ENCODE results near the gene TFF1. TPM values are rescaled to one million over a fixed set of nuclear protein-coding genes. Genes with fewer than 3 reads are reported as not detected.

Gene TFF1
- total and polyA plus RNA-seq, 4 experiments from 2014 or later = not detected

- peaks cover 7% of the 10 kb centered on the region for H3K4me1 ChIP-seq (ENCODE audit: insufficient read depth, low read length)
- no peaks in the 10 kb centered on the region for H3K36me3 ChIP-seq (ENCODE audit: insufficient read depth, low read length)
- H3K27me3 ChIP-seq (ENCODE audit: insufficient read depth, low read length) = no peaks in the 10 kb centered on the region
- Mint-ChIP-seq H3K27ac (no peak overlapping the region), H3K36me3 (no peaks in the 10 kb centered on the region), H3K9me3 (no peaks in the 10 kb centered on the region), H3K4me1 (peaks cover 2 to 13% (median 3%) of the 10 kb centered on the region in 4 donors), H3K4me3 (no peak overlapping the region), H3K27me3 (peaks cover 0 to under 1% of the 10 kb centered on the region in 2 donors)
- H3K4me3 ChIP-seq (ENCODE audit: low read length in 2 of 2) = no peak overlapping the region
- no peak for DNase-seq
- intact Hi-C loops (cut with micrococcal nuclease) = no loop called here
- H3K9me3 ChIP-seq (ENCODE audit: control insufficient read depth in 1 of 2, low read length in 2 of 2) = no peaks in the 10 kb centered on the region
- POLR2A ChIA-PET (ENCODE audit: partially characterized antibody) = no interaction called here
- CTCF ChIA-PET (ENCODE audit: partially characterized antibody) = no interaction called here
- H3K27ac ChIP-seq (ENCODE audit: low read depth, low read length) = no peak overlapping the region
These were observed 51.6 kb downstream of the TFF1 start for GRCh38 chr21:42314616-42315295.

DNA sequence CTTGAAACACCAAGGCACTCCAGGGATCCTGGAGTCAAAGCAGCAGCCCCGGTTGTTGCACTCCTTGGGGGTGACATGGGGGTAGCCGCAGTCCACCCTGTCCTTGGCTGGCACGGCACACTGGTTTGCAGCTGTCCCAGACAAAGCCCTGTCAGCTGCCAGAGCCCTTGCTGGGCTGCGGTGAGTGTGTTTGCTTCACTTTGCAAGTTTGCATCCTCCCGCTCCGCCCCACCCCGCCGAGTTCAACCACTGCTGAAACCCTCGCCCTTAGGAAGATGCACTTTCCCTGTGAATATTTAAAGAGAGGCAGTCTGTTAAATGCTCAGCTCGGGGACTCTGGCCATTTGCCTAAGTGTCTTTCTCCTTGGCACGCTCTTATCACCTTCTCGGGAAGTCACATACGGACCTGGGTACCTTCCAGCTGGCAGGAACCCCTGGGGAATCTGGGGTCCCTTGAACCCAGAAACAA is 52.8 kb downstream of the TFF1 start:
- CTCF ChIA-PET (ENCODE audit: partially characterized antibody) = no interaction called here
- Mint-ChIP-seq H3K4me1 (peaks cover 0 to 10% (median 5%) of the 10 kb centered on the region in 4 donors), H3K36me3 (no peaks in the 10 kb centered on the region), H3K4me3 (no peak overlapping the region), H3K27me3 (peaks cover 0 to 5% of the 10 kb centered on the region in 2 donors), H3K27ac (no peak overlapping the region), H3K9me3 (no peaks in the 10 kb centered on the region)
- DNase-seq = no peak
- Histone ChIP-seq H3K27ac (ENCODE audit: low read depth, low read length) (no peak overlapping the region), H3K27me3 (ENCODE audit: insufficient read depth, low read length) (no peaks in the 10 kb centered on the region), H3K36me3 (ENCODE audit: insufficient read depth, low read length) (no peaks in the 10 kb centered on the region), H3K4me1 (ENCODE audit: insufficient read depth, low read length) (peaks cover 8% of the 10 kb centered on the region), H3K4me3 (ENCODE audit: low read length in 2 of 2) (no peak overlapping the region), H3K9me3 (ENCODE audit: control insufficient read depth in 1 of 2, low read length in 2 of 2) (no peaks in the 10 kb centered on the region)
- POLR2A ChIA-PET (ENCODE audit: partially characterized antibody) = no interaction called here
- intact Hi-C loops (cut with micrococcal nuclease) = no loop called here

DNA sequence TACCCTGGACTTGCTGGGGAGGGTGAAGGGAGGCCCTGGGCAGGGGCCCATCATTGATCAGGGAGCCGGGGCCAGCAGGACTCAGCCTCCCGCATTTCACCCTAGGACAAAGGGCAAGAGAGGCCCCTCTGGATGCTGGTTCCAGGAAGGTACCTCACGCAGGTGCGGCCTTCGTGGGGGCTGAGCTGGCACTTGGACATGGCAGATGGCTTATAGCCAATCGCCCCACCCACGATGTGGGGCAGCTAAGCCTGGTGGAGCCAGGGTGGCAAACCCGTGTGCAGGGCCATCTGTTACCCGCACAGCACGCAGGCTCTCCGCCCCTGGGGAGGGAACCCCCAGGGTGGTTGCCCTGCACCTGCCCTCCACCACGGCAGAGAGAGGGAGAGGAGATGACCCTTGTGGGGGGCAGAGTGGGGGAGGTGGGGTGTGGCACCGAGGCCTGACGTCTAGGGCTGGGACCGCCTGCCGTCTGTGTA is 53.7 kb downstream of the TFF1 start:
- H3K4me3 ChIP-seq (ENCODE audit: low read length in 2 of 2) = no peak overlapping the region
- peaks cover 0 to 8% (median 5%) of the 10 kb centered on the region in 4 donors for H3K4me1 Mint-ChIP-seq
- H3K4me1 ChIP-seq (ENCODE audit: insufficient read depth, low read length) = peaks cover 8% of the 10 kb centered on the region
- intact Hi-C loops (cut with micrococcal nuclease) = no loop called here
- no peaks in the 10 kb centered on the region for H3K9me3 ChIP-seq (ENCODE audit: control insufficient read depth in 1 of 2, low read length in 2 of 2)
- H3K9me3 Mint-ChIP-seq = no peaks in the 10 kb centered on the region
- H3K4me3 Mint-ChIP-seq = no peak overlapping the region
- H3K36me3 ChIP-seq (ENCODE audit: insufficient read depth, low read length) = no peaks in the 10 kb centered on the region
- H3K27ac ChIP-seq (ENCODE audit: low read depth, low read length) = no peak overlapping the region
- no peak overlapping the region for H3K27ac Mint-ChIP-seq
- DNase-seq = no peak
- ChIA-PET POLR2A (ENCODE audit: partially characterized antibody) (no interaction called here), CTCF (ENCODE audit: partially characterized antibody) (no interaction called here)
- no peaks in the 10 kb centered on the region for H3K27me3 ChIP-seq (ENCODE audit: insufficient read depth, low read length)
- peaks cover 0 to 5% of the 10 kb centered on the region in 2 donors for H3K27me3 Mint-ChIP-seq
- H3K36me3 Mint-ChIP-seq = no peaks in the 10 kb centered on the region

Other genes starting within 250 kb of the TFF1 start
- gene ABCG1, start 147.4 kb downstream of the TFF1 start, total RNA-seq = 1 to 10 TPM; 1.5 to 2.0 TPM
- 10 to 100 TPM; 17.0 to 19.6 TPM for gene ABCG1, start 147.4 kb downstream of the TFF1 start, polyA plus RNA-seq
- gene TFF3, start 51.1 kb downstream of the TFF1 start, total RNA-seq = not detected
- not detected for gene TFF3, start 51.1 kb downstream of the TFF1 start, polyA plus RNA-seq
- gene TFF2, start 15.5 kb downstream of the TFF1 start, total RNA-seq = not detected
- not detected for gene TFF2, start 15.5 kb downstream of the TFF1 start, polyA plus RNA-seq
- 1 to 10 TPM; 1.8 to 3.2 TPM for gene TMPRSS3, start 29.5 kb upstream of the TFF1 start, total RNA-seq
- 1 to 10 TPM; 4.2 to 4.5 TPM for gene TMPRSS3, start 29.5 kb upstream of the TFF1 start, polyA plus RNA-seq
- 10 to 100 TPM; 79.3 to 93.6 TPM for gene UBASH3A, start 37.4 kb upstream of the TFF1 start, total RNA-seq
- gene UBASH3A, start 37.4 kb upstream of the TFF1 start, polyA plus RNA-seq = 10 to 100 TPM; 43.1 to 58.0 TPM
- not detected for gene RSPH1, start 129.7 kb upstream of the TFF1 start, total RNA-seq
- not detected for gene RSPH1, start 129.7 kb upstream of the TFF1 start, polyA plus RNA-seq
- 10 to 100 TPM; 18.1 to 18.5 TPM for gene SLC37A1, start 147.3 kb upstream of the TFF1 start, total RNA-seq
- 1 to 10 TPM; 4.7 to 7.0 TPM for gene SLC37A1, start 147.3 kb upstream of the TFF1 start, polyA plus RNA-seq

All from CD4-positive, alpha-beta memory T cell (primary cell).